NT2/D1 (cell line): ENCODE measurements around the gene PLA2R1.

Source experiments
- SUZ12 ChIP-seq: IDR thresholded peaks from 2 replicates; pipeline ENCODE4 v1.6.1; 2011; ENCODE audit not compliant: insufficient read length, insufficient read depth; ENCODE audit errors: extremely low read depth
- YY1 ChIP-seq: IDR thresholded peaks from 2 replicates; pipeline ENCODE4 v1.6.1; 2011; ENCODE audit not compliant: insufficient read length, insufficient read depth

- TF ChIP-seq YY1 = no peak
- TF ChIP-seq SUZ12 = no peak
These were observed 856 bp upstream of the PLA2R1 start for GRCh38 chr2:160063271-160063670.
